Activated CD8-positive, alpha-beta memory T cell treated with anti-CD3 and anti-CD28 coated beads for 4 hours (primary cell): ENCODE data around the gene ZNF12.

Experiments used
- DNase-seq, 2 donors: peaks; one replicate each; pipeline ENCODE4 v3.0.0-alpha.2; 2020; ENCODE audit warnings: low read depth in 2 of 2

ZNF12 gene

GRCh38 chr7:6647541-6647940 is 59.2 kb downstream of the ZNF12 start:
- no peak for DNase-seq

- no peak for DNase-seq
Measured at GRCh38 chr7:6647080-6647479, 59.7 kb downstream of the ZNF12 start.

GRCh38 chr7:6646465-6646864 is 60.3 kb downstream of the ZNF12 start:
- no peak for DNase-seq

- DNase-seq, result no peak
Measured at GRCh38 chr7:6644728-6645127, 62.0 kb downstream of the ZNF12 start.

GRCh38 chr7:6643915-6644625 is 62.7 kb downstream of the ZNF12 start:
- DNase-seq, result no peak

GRCh38 chr7:6642861-6643640 is 63.7 kb downstream of the ZNF12 start:
- no peak for DNase-seq

- no peak for DNase-seq
Measured at GRCh38 chr7:6642239-6642839, 64.4 kb downstream of the ZNF12 start.

GRCh38 chr7:6641305-6642035 is 65.3 kb downstream of the ZNF12 start:
- no peak for DNase-seq

GRCh38 chr7:6640246-6640721 is 66.5 kb downstream of the ZNF12 start:
- no peak for DNase-seq

- DNase-seq, result no peak
Measured at GRCh38 chr7:6639627-6640026, 67.1 kb downstream of the ZNF12 start.

GRCh38 chr7:6639032-6639431 is 67.7 kb downstream of the ZNF12 start:
- DNase-seq, result no peak
